Vagina (tissue), 2 donors: ENCODE measurements around the gene DEAF1. TPM values are rescaled to one million over a fixed set of nuclear protein-coding genes. Genes with fewer than 3 reads are reported as not detected.

Experiments used
- DNase-seq, 2 donors: peaks; one replicate each; pipeline ENCODE4 v3.0.0-alpha.2; 2017; ENCODE audit errors: extremely low spot score in 2 of 2
- H3K27ac ChIP-seq: fragments of 200-600 bp; sonication (generic); one replicate; pipeline ENCODE4 v1.5.1; 2019
- H3K27me3 ChIP-seq: fragments of 200-600 bp; sonication (generic); one replicate; pipeline ENCODE4 v1.5.1; 2019
- H3K36me3 ChIP-seq, 2 donors: fragments of 200-600 bp; sonication (generic); one replicate each; pipeline ENCODE4 v1.5.1; 2017 to 2019
- H3K4me1 ChIP-seq: fragments of 200-600 bp; sonication (generic); one replicate; pipeline ENCODE4 v1.5.1; 2019
- H3K4me3 ChIP-seq, 2 donors: fragments of 200-600 bp; sonication (generic); 1 replicate in 1 of 2; 2 replicates in 1 of 2; pipeline ENCODE4 v1.5.1; 2016 to 2019
- H3K9me3 ChIP-seq: fragments of 200-600 bp; sonication (generic); one replicate; pipeline ENCODE4 v1.5.1; 2019
- CTCF ChIP-seq, 3 experiments: fragments of 450-650 bp in 2 of 3; fragments of 200-600 bp in 1 of 3; sonication (generic) in 1 of 3; IDR thresholded peaks; one replicate each; pipeline ENCODE4 v1.5.1; 2017 to 2019; ENCODE audit warnings: antibody characterized with exemption in 3 of 3, mild to moderate bottlenecking in 2 of 3, moderate library complexity in 2 of 3
- POLR2A ChIP-seq, 2 donors: fragments of 450-650 bp; IDR thresholded peaks; one replicate each; pipeline ENCODE4 v1.6.1; 2017; ENCODE audit warnings: antibody characterized with exemption in 2 of 2, mild to moderate bottlenecking in 2 of 2, moderate library complexity in 2 of 2
- POLR2AphosphoS5 ChIP-seq, 2 donors: sonication (generic); formaldehyde crosslinking; IDR thresholded peaks; one replicate each; pipeline ENCODE4 v1.9.0; 2017; ENCODE audit warnings: antibody characterized with exemption in 2 of 2, mild to moderate bottlenecking in 2 of 2, low read depth in 1 of 2; ENCODE audit not compliant: insufficient read depth in 1 of 2
- intact Hi-C: fragments of 100-400 bp; cut with DNase I; formaldehyde crosslinking; loops from one replicate; pipeline ENCODE4 v1.15.1; 2023
- total RNA-seq: library from RNA; depleted of rRNA; stranded (reverse); fragments of >200 nt; gene quantifications from one replicate; pipeline ENCODE4 v1.2.3, GENCODE V29; 2016

Gene DEAF1
- total RNA-seq, 1 donor from 2014 or later: 33.6 TPM

DNA sequence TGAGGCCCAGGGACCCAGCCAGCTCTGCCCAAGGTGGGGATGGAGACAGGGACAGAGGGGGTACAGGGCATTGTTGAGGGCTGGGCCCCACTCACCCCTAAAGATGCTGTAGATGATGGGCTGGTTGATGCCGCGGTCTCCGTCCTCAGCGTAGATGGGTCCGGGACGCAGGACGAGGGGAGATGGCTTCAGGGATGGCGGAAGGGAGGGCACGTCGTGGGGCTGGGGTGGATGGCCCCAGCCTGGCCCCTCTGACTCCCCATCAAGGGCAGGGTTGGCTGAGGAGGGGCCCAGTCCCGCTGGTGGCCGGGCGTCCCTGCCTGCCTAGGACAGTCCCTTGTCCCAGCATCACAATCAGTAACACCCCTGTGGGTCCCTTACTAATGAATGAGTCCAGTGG is 74.8 kb downstream of the DEAF1 start:
- DNase-seq: no peak
- no peak for TF ChIP-seq POLR2A (IDR thresholded peaks at IDR 0.05)
- no peak for TF ChIP-seq CTCF (IDR thresholded peaks at IDR 0.05)
- TF ChIP-seq POLR2AphosphoS5 (IDR thresholded peaks at IDR 0.05; ENCODE audit: insufficient read depth in 1 of 2, low read depth in 1 of 2): no peak
- Histone ChIP-seq H3K27ac (no peak overlapping the region), H3K36me3 (peaks cover 0 to 3% of the 10 kb centered on the region in 2 donors), H3K4me3 (no peak overlapping the region), H3K9me3 (no peaks in the 10 kb centered on the region), H3K27me3 (no peaks in the 10 kb centered on the region), H3K4me1 (peaks cover 10% of the 10 kb centered on the region)
- intact Hi-C loops: no loop called here

DNA sequence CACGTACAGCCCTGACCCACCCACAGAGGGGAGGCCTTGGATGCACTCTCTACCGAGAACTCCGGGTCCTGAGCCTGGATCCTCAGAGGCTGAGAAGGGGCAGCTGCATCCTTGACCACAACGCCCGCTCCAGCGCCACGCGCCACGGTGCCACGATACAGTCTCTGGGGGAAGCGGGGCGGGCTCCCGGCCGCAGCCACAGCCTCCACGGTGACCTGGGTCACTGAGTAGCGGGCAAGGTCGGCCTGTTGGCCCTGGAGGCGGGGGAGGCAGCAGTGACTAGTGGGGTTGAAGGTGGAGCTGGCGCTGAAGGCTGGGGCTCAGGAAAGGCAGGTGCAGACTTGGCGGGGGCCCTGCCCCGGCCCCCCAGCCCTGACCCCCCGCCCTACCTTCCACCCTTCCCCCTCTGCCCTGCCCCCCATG is 75.4 kb downstream of the DEAF1 start:
- Histone ChIP-seq H3K27ac (no peak overlapping the region), H3K4me1 (peaks cover 16% of the 10 kb centered on the region), H3K27me3 (no peaks in the 10 kb centered on the region), H3K4me3 (no peak overlapping the region), H3K36me3 (peaks cover 0 to 3% of the 10 kb centered on the region in 2 donors), H3K9me3 (no peaks in the 10 kb centered on the region)
- no peak for DNase-seq
- TF ChIP-seq CTCF (IDR thresholded peaks at IDR 0.05) (no peak), POLR2A (IDR thresholded peaks at IDR 0.05) (no peak)
- intact Hi-C loops: no loop called here

- no peak overlapping the region for H3K27ac ChIP-seq
- peaks cover 22% of the 10 kb centered on the region for H3K4me1 ChIP-seq
- H3K9me3 ChIP-seq: no peaks in the 10 kb centered on the region
- no peak overlapping the region for H3K4me3 ChIP-seq
- H3K27me3 ChIP-seq: no peaks in the 10 kb centered on the region
- TF ChIP-seq POLR2AphosphoS5 (IDR thresholded peaks at IDR 0.05; ENCODE audit: insufficient read depth in 1 of 2, low read depth in 1 of 2): no peak
- no peak for TF ChIP-seq CTCF (IDR thresholded peaks at IDR 0.05)
- TF ChIP-seq POLR2A (IDR thresholded peaks at IDR 0.05): no peak
- no peak for DNase-seq
- intact Hi-C loops: no loop called here
- peaks cover 0 to 3% of the 10 kb centered on the region in 2 donors for H3K36me3 ChIP-seq
Observed at GRCh38 chr11:618856-619627, 76.0 kb downstream of the DEAF1 start.

GRCh38 chr11:617912-618682 is 76.9 kb downstream of the DEAF1 start:
- H3K4me1 ChIP-seq: peaks cover 32% of the 10 kb centered on the region
- no peak for DNase-seq
- TF ChIP-seq POLR2A (IDR thresholded peaks at IDR 0.05) (no peak), CTCF (IDR thresholded peaks at IDR 0.05) (no peak), POLR2AphosphoS5 (IDR thresholded peaks at IDR 0.05; ENCODE audit: insufficient read depth in 1 of 2, low read depth in 1 of 2) (no peak)

More at GRCh38 chr11:617912-618682, 76.9 kb downstream of the DEAF1 start:
- Histone ChIP-seq H3K9me3 (no peaks in the 10 kb centered on the region), H3K27ac (no peak overlapping the region), H3K4me3 (no peak overlapping the region), H3K27me3 (no peaks in the 10 kb centered on the region), H3K36me3 (peaks cover 0 to 5% of the 10 kb centered on the region in 2 donors)
- intact Hi-C loops: no loop called here
